Stimulated activated effector memory CD8-positive, alpha-beta T cell treated with anti-CD3 and anti-CD28 coated beads, Interleukin-12 subunit alpha, Interleukin-12 subunit beta, amount 100 ng/mL, for 72 hours (primary cell): ENCODE results near the gene PAQR4.
"Not testable (repeated sequence)": the region's sequence is repeated elsewhere in the genome, so short reads cannot be mapped to it uniquely, and the experiment has no call there.

ENCODE experiments used
- ATAC-seq: fragments of 150-1000 bp; cut with Tn5 transposase; 2 replicates; pipeline ENCODE4 v1.10.0; 2021
- DNase-seq, 2 donors: peaks; one replicate each; pipeline ENCODE4 v3.0.0; 2021 to 2022; ENCODE audit warnings: low spot score in 2 of 2
- H3K27ac Mint-ChIP-seq: one replicate; pipeline ENCODE4 v1.8.0; 2022; ENCODE audit warnings: mild to moderate bottlenecking, mixed read lengths
- H3K36me3 Mint-ChIP-seq: one replicate; pipeline ENCODE4 v1.8.0; 2022; ENCODE audit warnings: mild to moderate bottlenecking, mixed read lengths
- H3K4me1 Mint-ChIP-seq: one replicate; pipeline ENCODE4 v1.8.0; 2022; ENCODE audit warnings: mixed read lengths
- H3K4me3 Mint-ChIP-seq: one replicate; pipeline ENCODE4 v1.8.0; 2022; ENCODE audit warnings: mild to moderate bottlenecking, mixed read lengths
- H3K9me3 Mint-ChIP-seq: one replicate; pipeline ENCODE4 v1.8.0; 2022; ENCODE audit warnings: mixed read lengths

PAQR4 gene

GRCh38 chr16:2968738-2969544 is at the start of gene PAQR4:
TSS of gene PAQR4 (plus strand) at chr16:2969348. CDS start at chr16:2969675, 327 bp downstream.
- H3K27ac Mint-ChIP-seq: no peak within 1 kb of the TSS
- ATAC-seq: peak; percentile 85

GRCh38 chr16:2919511-2920255 is 49.5 kb upstream of the PAQR4 start:
- H3K9me3 Mint-ChIP-seq: no peaks in the 10 kb centered on the region
- no peak overlapping the region for H3K4me3 Mint-ChIP-seq
- H3K36me3 Mint-ChIP-seq: peaks cover 77% of the 10 kb centered on the region
- H3K4me1 Mint-ChIP-seq: peaks cover 12% of the 10 kb centered on the region
- H3K27ac Mint-ChIP-seq: no peak overlapping the region
- ATAC-seq (peak; percentile 43), DNase-seq (peak; percentile 46 to 82)

More at GRCh38 chr16:2968738-2969544, at the start of gene PAQR4:
- Mint-ChIP-seq H3K36me3 (peaks cover 23% of the 10 kb centered on the region), H3K9me3 (no peaks in the 10 kb centered on the region), H3K4me1 (peaks cover 48% of the 10 kb centered on the region), H3K4me3 (peak within 1 kb of the TSS; percentile 71)
- DNase-seq: peak; percentile 91 to 92

GRCh38 chr16:2923481-2923880 is 45.7 kb upstream of the PAQR4 start:
- ATAC-seq: no peak
- H3K4me1 Mint-ChIP-seq: peaks cover 24% of the 10 kb centered on the region
- no peak for DNase-seq
- H3K36me3 Mint-ChIP-seq: peaks cover 39% of the 10 kb centered on the region
- no peak overlapping the region for H3K4me3 Mint-ChIP-seq
- no peaks in the 10 kb centered on the region for H3K9me3 Mint-ChIP-seq
- no peak overlapping the region for H3K27ac Mint-ChIP-seq

GRCh38 chr16:2924901-2925755 is 44.0 kb upstream of the PAQR4 start:
- Mint-ChIP-seq H3K9me3 (no peaks in the 10 kb centered on the region), H3K36me3 (peaks cover 28% of the 10 kb centered on the region), H3K27ac (no peak overlapping the region), H3K4me1 (peaks cover 18% of the 10 kb centered on the region), H3K4me3 (no peak overlapping the region)
- ATAC-seq (no peak), DNase-seq (no peak)

DNA sequence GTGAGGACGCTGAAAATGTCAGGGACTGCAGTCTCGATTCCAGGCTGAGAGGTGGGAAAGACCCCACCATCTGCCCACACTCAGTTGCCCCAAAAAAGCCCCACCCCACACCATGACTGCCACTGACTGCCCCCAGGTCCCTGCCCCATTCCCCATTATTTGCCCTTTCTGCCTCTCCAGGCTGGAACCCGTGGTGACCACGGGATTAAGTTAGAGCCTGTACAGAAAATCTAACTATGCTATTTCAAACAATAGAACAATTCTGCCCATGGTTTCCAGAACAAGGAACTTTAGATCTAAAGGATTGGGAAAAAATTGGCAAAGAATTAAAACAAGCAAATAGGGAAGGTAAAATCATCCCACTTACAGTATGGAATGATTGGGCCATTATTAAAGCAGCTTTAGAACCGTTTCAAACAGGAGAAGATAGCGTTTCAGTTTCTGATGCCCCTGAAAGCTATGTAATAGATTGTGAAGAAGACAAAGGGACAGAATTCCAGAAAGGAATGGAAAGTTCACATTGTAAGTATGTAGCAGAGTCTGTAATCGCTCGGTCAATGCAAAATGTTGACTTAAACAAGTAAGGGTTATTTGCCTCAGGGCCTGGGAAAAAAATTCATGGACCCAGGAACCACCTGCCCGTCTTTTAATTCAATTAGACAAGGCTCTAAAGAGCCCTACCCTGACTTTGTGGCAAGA is 43.0 kb upstream of the PAQR4 start:
- H3K36me3 Mint-ChIP-seq: peaks cover 29% of the 10 kb centered on the region
- H3K27ac Mint-ChIP-seq: no peak overlapping the region
- no peak overlapping the region for H3K4me3 Mint-ChIP-seq
- no peaks in the 10 kb centered on the region for H3K9me3 Mint-ChIP-seq
- DNase-seq (no peak), ATAC-seq (no peak)
- peaks cover 18% of the 10 kb centered on the region for H3K4me1 Mint-ChIP-seq

DNA sequence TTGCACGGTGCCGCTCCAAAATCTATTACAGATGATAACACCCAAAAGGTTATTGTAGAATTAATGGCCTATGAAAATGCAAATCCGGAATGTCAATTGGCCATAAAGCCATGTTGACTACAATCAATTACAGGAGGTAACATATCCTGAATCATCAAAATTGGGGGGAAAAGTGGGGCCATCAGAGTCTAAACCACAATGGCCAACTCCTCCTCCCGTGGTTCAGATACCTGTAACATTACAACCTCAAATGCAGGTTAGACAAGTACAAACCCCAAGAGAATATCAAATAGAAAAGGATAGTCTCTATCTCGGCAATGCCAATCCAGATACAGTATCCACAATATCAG is 42.5 kb upstream of the PAQR4 start:
- ATAC-seq (no peak), DNase-seq (no peak)
- Mint-ChIP-seq H3K9me3 (no peaks in the 10 kb centered on the region), H3K4me3 (peak overlapping the region; percentile 25), H3K36me3 (peaks cover 28% of the 10 kb centered on the region), H3K4me1 (peaks cover 18% of the 10 kb centered on the region), H3K27ac (no peak overlapping the region)

- ATAC-seq (peak; percentile 98), DNase-seq (peak; percentile 84 to 93)
- Mint-ChIP-seq H3K27ac (no peak overlapping the region), H3K4me3 (peak overlapping the region; percentile 25), H3K4me1 (peaks cover 18% of the 10 kb centered on the region), H3K9me3 (no peaks in the 10 kb centered on the region), H3K36me3 (peaks cover 28% of the 10 kb centered on the region)
Observed at GRCh38 chr16:2927010-2927646, 42.0 kb upstream of the PAQR4 start.

DNA sequence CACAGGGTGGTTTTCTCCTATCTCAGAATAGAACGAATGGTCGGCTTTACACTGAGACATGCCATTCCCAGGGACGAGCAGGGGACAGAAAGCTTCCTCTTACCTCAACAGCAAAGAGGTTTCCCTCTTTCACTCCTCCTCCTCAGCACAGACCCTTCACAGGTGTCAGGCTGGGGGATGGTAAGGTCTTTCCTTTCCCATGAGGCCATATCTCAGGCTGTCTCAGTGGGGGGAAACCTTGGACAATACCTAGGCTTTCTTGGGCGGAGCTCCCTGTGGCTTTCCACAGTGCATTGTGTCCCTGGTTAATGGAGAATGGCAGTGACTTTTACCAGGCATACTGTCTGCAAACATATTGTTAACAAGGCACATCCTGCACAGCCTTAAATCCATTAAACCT is 41.0 kb upstream of the PAQR4 start:
- not testable (repeated sequence) for H3K4me3 Mint-ChIP-seq, H3K27ac Mint-ChIP-seq, DNase-seq, H3K9me3 Mint-ChIP-seq, ATAC-seq
- peaks cover 18% of the 10 kb centered on the region for H3K4me1 Mint-ChIP-seq
- H3K36me3 Mint-ChIP-seq: peaks cover 29% of the 10 kb centered on the region

DNA sequence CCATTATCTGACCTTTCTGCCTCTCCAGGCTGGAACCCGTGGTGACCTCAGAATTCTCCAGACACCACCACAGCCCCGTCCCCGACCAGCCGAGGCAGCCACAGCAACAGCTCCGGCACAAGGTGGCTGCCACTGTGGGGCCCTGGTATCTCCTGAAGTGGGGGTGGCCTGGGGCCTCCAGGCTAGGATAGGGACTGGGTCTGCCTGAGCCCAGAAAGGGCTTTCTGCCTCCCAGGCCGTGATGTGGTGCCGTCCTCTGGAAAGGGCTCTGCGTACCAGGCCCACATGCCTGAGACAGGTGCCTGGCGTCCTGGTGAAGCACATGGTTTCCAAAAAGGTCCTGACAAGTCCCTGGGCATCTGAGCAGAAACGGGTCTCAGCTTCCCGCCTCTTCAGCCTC is 40.4 kb upstream of the PAQR4 start:
- Mint-ChIP-seq H3K27ac (no peak overlapping the region), H3K4me1 (peaks cover 18% of the 10 kb centered on the region), H3K9me3 (no peaks in the 10 kb centered on the region), H3K36me3 (peaks cover 31% of the 10 kb centered on the region), H3K4me3 (no peak overlapping the region)
- no peak for ATAC-seq
- no peak for DNase-seq

GRCh38 chr16:2929693-2930092 is 39.5 kb upstream of the PAQR4 start:
- ATAC-seq: no peak
- no peak overlapping the region for H3K4me3 Mint-ChIP-seq
- no peaks in the 10 kb centered on the region for H3K9me3 Mint-ChIP-seq
- H3K4me1 Mint-ChIP-seq: peaks cover 21% of the 10 kb centered on the region
- DNase-seq: no peak
- H3K36me3 Mint-ChIP-seq: peaks cover 40% of the 10 kb centered on the region
- no peak overlapping the region for H3K27ac Mint-ChIP-seq

GRCh38 chr16:2930236-2930635 is 38.9 kb upstream of the PAQR4 start:
- no peak for DNase-seq
- Mint-ChIP-seq H3K9me3 (no peaks in the 10 kb centered on the region), H3K4me3 (no peak overlapping the region)

DNA sequence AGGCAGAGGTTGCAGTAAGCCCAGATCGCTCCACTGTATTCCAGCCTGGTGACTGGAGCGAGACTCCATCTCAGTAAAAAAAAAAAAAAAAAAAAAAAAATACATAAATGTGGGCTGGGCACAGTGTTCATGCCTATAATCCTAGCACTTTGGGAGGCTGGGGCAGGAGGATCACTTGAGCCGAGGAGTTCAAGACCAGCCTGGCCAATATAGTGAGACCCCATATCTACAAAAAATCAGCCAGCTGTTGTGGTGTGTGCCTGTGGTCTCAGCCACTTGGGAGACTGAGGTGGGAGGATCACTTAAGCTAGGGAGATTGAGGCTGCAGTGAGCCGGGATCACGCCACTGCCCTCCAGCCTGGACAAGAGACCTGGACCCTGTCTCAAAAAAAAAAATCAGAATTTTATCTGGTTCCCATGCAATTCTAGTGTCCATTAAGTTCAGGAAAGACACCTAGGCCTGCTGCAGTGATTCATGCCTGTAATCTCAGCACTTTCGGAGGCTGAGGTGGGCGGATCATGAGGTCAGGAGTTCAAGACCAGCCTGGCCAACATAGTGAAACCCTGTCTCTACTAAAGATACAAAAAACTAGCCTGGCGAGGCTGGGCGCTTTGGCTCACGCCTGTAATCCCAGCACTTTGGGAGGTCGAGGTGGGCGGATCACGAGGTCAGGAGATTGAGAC is 37.8 kb upstream of the PAQR4 start:
- H3K9me3 Mint-ChIP-seq, H3K27ac Mint-ChIP-seq, ATAC-seq, H3K4me3 Mint-ChIP-seq, DNase-seq: not testable (repeated sequence)
- Mint-ChIP-seq H3K4me1 (peaks cover 17% of the 10 kb centered on the region), H3K36me3 (peaks cover 57% of the 10 kb centered on the region)

More at GRCh38 chr16:2930236-2930635, 38.9 kb upstream of the PAQR4 start:
- peaks cover 22% of the 10 kb centered on the region for H3K4me1 Mint-ChIP-seq
- ATAC-seq: no peak
- peaks cover 45% of the 10 kb centered on the region for H3K36me3 Mint-ChIP-seq
- no peak overlapping the region for H3K27ac Mint-ChIP-seq

DNA sequence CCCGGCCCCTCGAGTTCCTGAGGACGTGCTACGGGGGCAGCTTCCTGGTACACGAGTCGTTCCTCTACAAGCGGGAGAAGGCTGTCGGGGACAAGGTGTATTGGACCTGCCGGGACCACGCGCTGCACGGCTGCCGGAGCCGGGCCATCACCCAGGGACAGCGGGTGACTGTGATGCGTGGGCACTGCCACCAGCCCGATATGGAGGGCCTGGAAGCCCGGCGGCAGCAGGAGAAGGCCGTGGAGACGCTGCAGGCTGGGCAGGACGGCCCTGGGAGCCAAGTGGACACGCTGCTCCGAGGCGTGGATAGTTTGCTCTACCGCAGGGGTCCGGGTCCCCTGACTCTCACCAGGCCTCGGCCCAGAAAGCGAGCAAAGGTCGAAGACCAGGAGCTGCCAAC is 36.0 kb upstream of the PAQR4 start:
- no peak for ATAC-seq
- no peak for DNase-seq
- H3K9me3 Mint-ChIP-seq: no peaks in the 10 kb centered on the region
- peaks cover 4% of the 10 kb centered on the region for H3K4me1 Mint-ChIP-seq
- peaks cover 72% of the 10 kb centered on the region for H3K36me3 Mint-ChIP-seq
- H3K27ac Mint-ChIP-seq: no peak overlapping the region
- H3K4me3 Mint-ChIP-seq: no peak overlapping the region

DNA sequence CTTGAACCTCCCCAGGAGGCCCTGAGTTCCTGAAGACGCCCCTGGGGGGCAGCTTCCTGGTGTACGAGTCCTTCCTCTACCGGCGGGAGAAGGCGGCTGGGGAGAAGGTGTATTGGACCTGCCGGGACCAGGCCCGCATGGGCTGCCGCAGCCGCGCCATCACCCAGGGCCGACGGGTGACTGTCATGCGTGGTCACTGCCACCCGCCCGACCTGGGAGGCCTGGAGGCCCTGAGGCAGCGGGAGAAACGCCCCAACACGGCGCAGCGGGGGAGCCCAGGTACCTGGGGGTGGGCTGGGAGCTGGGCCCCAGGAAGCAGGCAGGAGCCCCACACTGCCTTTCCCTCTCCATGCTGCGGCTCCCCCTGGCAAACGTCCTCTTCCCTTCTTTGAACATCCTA is 35.4 kb upstream of the PAQR4 start:
- no peak overlapping the region for H3K4me3 Mint-ChIP-seq
- H3K9me3 Mint-ChIP-seq: no peaks in the 10 kb centered on the region
- H3K27ac Mint-ChIP-seq: no peak overlapping the region
- peaks cover 4% of the 10 kb centered on the region for H3K4me1 Mint-ChIP-seq
- H3K36me3 Mint-ChIP-seq: peaks cover 77% of the 10 kb centered on the region
- ATAC-seq (no peak), DNase-seq (no peak)
